ENCODE measurements around the gene GPI. TPM values are rescaled to one million over a fixed set of nuclear protein-coding genes. Genes with fewer than 3 reads are reported as not detected.
A peak's percentile ranks its signal among the peaks of the same experiment; 100 is the strongest.

GPI gene
- total RNA-seq, 1 experiment from 2014 or later, result 370 TPM

- H3K4me3 ChIP-seq (ENCODE audit: low read depth in 2 of 2, low read length in 2 of 2), result peak overlapping the region; percentile 90 to 95; a peak in 3 of 4 replicates
Observed at GRCh38 chr19:34430738-34431625, 66.0 kb downstream of the GPI start.

GRCh38 chr19:34431681-34432402 is 66.8 kb downstream of the GPI start:
- H3K27ac ChIP-seq (ENCODE audit: low read length), result no peak overlapping the region
- ChIA-PET CTCF (no interaction called here), POLR2A (interaction anchor here (0.8 kb wide), 1 partner anchor 29 kb away, joined by 3 read pairs; no protein-coding TSS in a partner anchor)
- BruUV-seq (replicated peaks), result no TSS peak
- H3K36me3 ChIP-seq (ENCODE audit: control insufficient read depth, insufficient read depth, low read length), result peaks cover 43% of the 10 kb centered on the region
- TF ChIP-seq, protein P1, sequence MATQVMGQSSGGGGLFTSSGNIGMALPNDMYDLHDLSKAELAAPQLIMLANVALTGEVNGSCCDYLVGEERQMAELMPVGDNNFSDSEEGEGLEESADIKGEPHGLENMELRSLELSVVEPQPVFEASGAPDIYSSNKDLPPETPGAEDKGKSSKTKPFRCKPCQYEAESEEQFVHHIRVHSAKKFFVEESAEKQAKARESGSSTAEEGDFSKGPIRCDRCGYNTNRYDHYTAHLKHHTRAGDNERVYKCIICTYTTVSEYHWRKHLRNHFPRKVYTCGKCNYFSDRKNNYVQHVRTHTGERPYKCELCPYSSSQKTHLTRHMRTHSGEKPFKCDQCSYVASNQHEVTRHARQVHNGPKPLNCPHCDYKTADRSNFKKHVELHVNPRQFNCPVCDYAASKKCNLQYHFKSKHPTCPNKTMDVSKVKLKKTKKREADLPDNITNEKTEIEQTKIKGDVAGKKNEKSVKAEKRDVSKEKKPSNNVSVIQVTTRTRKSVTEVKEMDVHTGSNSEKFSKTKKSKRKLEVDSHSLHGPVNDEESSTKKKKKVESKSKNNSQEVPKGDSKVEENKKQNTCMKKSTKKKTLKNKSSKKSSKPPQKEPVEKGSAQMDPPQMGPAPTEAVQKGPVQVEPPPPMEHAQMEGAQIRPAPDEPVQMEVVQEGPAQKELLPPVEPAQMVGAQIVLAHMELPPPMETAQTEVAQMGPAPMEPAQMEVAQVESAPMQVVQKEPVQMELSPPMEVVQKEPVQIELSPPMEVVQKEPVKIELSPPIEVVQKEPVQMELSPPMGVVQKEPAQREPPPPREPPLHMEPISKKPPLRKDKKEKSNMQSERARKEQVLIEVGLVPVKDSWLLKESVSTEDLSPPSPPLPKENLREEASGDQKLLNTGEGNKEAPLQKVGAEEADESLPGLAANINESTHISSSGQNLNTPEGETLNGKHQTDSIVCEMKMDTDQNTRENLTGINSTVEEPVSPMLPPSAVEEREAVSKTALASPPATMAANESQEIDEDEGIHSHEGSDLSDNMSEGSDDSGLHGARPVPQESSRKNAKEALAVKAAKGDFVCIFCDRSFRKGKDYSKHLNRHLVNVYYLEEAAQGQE (IDR thresholded peaks at IDR 0.05; ENCODE audit: insufficient read depth in 1 of 2, low read depth in 2 of 2, low read length in 1 of 2), result no peak
- TF ChIP-seq TCF7L2 (IDR thresholded peaks at IDR 0.05; ENCODE audit: low read depth, low read length) (no peak), SIN3A (IDR thresholded peaks at IDR 0.05; ENCODE audit: borderline replicate concordance, insufficient read depth, low read depth, low read length) (no peak), CTCF (IDR thresholded peaks at IDR 0.05) (no peak), POLR2AphosphoS5 (IDR thresholded peaks at IDR 0.05; ENCODE audit: low read depth, low read length) (no peak)
- H3K27me3 ChIP-seq (ENCODE audit: control insufficient read depth, insufficient read depth, low read length), result no peaks in the 10 kb centered on the region
- peaks cover 15% of the 10 kb centered on the region for H3K4me1 ChIP-seq (ENCODE audit: control insufficient read depth, insufficient read depth, low read length)
- intact Hi-C loops (cut with micrococcal nuclease; ENCODE audit: unreplicated experiment) (no loop called here), in situ Hi-C loops (cut with HindIII; ENCODE audit: low pct_unique_long_range_greater_than_20kb, low sequenced_read_pairs) (no loop called here)
- DNase-seq (ENCODE audit: low read depth, low spot score) (no peak), ATAC-seq (no peak)
- H3K9me3 ChIP-seq (ENCODE audit: control insufficient read depth, insufficient read depth, low read depth, low read length), result no peaks in the 10 kb centered on the region
- no peak overlapping the region for H3K4me3 ChIP-seq (ENCODE audit: low read depth in 2 of 2, low read length in 2 of 2)

More at GRCh38 chr19:34430738-34431625, 66.0 kb downstream of the GPI start:
- in situ Hi-C loops (cut with HindIII; ENCODE audit: low pct_unique_long_range_greater_than_20kb, low sequenced_read_pairs), result no loop called here
- peak overlapping the region; percentile 48; the same call in 1 of the 2 replicates for H3K27ac ChIP-seq (ENCODE audit: low read length)
- peak; percentile 28 for DNase-seq (ENCODE audit: low read depth, low spot score)
- H3K4me1 ChIP-seq (ENCODE audit: control insufficient read depth, insufficient read depth, low read length), result peaks cover 15% of the 10 kb centered on the region
- CTCF ChIA-PET, result no interaction called here
- intact Hi-C loops (cut with micrococcal nuclease; ENCODE audit: unreplicated experiment), result no loop called here
- POLR2A ChIA-PET, result interaction anchor here (0.8 kb wide), 1 partner anchor 30 kb away, joined by 3 read pairs; no protein-coding TSS in a partner anchor
- no peak for TF ChIP-seq SIN3A (IDR thresholded peaks at IDR 0.05; ENCODE audit: borderline replicate concordance, insufficient read depth, low read depth, low read length)
- TF ChIP-seq POLR2AphosphoS5 (IDR thresholded peaks at IDR 0.05; ENCODE audit: low read depth, low read length), result peak; percentile 41; the same call in 1 of the 2 replicates
- H3K27me3 ChIP-seq (ENCODE audit: control insufficient read depth, insufficient read depth, low read length), result no peaks in the 10 kb centered on the region
- H3K9me3 ChIP-seq (ENCODE audit: control insufficient read depth, insufficient read depth, low read depth, low read length), result no peaks in the 10 kb centered on the region
- peaks cover 41% of the 10 kb centered on the region for H3K36me3 ChIP-seq (ENCODE audit: control insufficient read depth, insufficient read depth, low read length)
- no peak for ATAC-seq
- BruUV-seq (replicated peaks), result no TSS peak

Data from Panc1 (cell line).